Sigmoid colon (tissue), 4 donors: Measurements from ENCODE around the gene RALY.

ENCODE experiments used
- EP300 ChIP-seq, 4 donors: sonication (generic); formaldehyde crosslinking; IDR thresholded peaks; one replicate each; pipeline ENCODE4 v1.6.1; 2017; ENCODE audit warnings: antibody characterized with exemption in 4 of 4
- POLR2A ChIP-seq, 2 donors: fragments of 450-650 bp; IDR thresholded peaks; one replicate each; pipeline ENCODE4 v1.6.1; 2016; ENCODE audit warnings: antibody characterized with exemption in 2 of 2, mild to moderate bottlenecking in 2 of 2, moderate library complexity in 2 of 2
- POLR2AphosphoS5 ChIP-seq, 4 donors: sonication (generic); formaldehyde crosslinking; IDR thresholded peaks; one replicate each; pipeline ENCODE4 v1.6.1; 2017; ENCODE audit warnings: antibody characterized with exemption in 4 of 4
- TF ChIP-seq, protein P1 (sequence below), 4 experiments: fragments of 450-650 bp in 3 of 4; fragments of 200-600 bp in 1 of 4; IDR thresholded peaks; one replicate each; pipeline ENCODE4 v1.5.1; 2016 to 2019; ENCODE audit warnings: antibody characterized with exemption in 4 of 4, mild to moderate bottlenecking in 3 of 4, moderate library complexity in 2 of 4

DNA sequence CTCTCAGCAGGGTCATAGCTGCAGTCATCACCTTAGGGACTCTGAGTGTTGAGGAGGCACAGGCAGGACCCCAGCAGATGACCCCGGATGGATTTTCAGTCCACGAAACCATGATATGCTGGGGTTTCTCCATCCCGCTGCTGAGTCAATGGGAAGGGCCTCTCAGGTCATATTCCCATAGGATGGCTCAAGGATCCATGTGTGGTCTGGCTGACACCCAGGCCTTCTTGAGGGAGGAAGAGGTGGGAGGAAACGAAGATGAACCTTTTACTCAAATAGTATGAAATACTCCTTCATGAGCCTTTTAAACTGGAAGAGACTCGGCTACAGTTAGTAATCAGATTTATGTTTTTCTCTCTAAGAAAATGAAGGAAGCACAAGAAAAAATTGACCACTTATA, 10.3 kb upstream of the RALY start:
- TF ChIP-seq, protein P1, sequence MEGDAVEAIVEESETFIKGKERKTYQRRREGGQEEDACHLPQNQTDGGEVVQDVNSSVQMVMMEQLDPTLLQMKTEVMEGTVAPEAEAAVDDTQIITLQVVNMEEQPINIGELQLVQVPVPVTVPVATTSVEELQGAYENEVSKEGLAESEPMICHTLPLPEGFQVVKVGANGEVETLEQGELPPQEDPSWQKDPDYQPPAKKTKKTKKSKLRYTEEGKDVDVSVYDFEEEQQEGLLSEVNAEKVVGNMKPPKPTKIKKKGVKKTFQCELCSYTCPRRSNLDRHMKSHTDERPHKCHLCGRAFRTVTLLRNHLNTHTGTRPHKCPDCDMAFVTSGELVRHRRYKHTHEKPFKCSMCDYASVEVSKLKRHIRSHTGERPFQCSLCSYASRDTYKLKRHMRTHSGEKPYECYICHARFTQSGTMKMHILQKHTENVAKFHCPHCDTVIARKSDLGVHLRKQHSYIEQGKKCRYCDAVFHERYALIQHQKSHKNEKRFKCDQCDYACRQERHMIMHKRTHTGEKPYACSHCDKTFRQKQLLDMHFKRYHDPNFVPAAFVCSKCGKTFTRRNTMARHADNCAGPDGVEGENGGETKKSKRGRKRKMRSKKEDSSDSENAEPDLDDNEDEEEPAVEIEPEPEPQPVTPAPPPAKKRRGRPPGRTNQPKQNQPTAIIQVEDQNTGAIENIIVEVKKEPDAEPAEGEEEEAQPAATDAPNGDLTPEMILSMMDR (IDR thresholded peaks at IDR 0.05): no peak
- TF ChIP-seq EP300 (IDR thresholded peaks at IDR 0.05) (no peak), POLR2A (IDR thresholded peaks at IDR 0.05) (no peak), POLR2AphosphoS5 (IDR thresholded peaks at IDR 0.05) (no peak)
